GM12878 (cell line): ENCODE data around the gene ZNF80. TPM values are rescaled to one million over a fixed set of nuclear protein-coding genes. Genes with fewer than 3 reads are reported as not detected.
A peak's percentile ranks its signal among the peaks of the same experiment; 100 is the strongest.

ENCODE experiments used
- MEF2B ChIP-seq: fragments of 450-650 bp; IDR thresholded peaks from 2 replicates; pipeline ENCODE4 v1.6.1; 2018; ENCODE audit warnings: mild to moderate bottlenecking, moderate library complexity; ENCODE audit not compliant: partially characterized antibody, poor library complexity, severe bottlenecking
- NFYB ChIP-seq: IDR thresholded peaks from 2 replicates; pipeline ENCODE4 v1.6.1; 2011; ENCODE audit warnings: low read depth, mild to moderate bottlenecking, low read length, improper control_type of control experiment, moderate library complexity; ENCODE audit not compliant: insufficient read depth
- RFX5 ChIP-seq: IDR thresholded peaks from 2 replicates; pipeline ENCODE4 v1.6.1; 2011; ENCODE audit warnings: low read depth, low read length, improper control_type of control experiment
- ZNF384 ChIP-seq: IDR thresholded peaks from 2 replicates; pipeline ENCODE4 v1.6.1; 2012; ENCODE audit warnings: low read depth, mild to moderate bottlenecking, low read length, improper control_type of control experiment, borderline replicate concordance
- ZNF622 ChIP-seq: fragments of 450-650 bp; IDR thresholded peaks from 2 replicates; pipeline ENCODE4 v1.6.1; 2017; ENCODE audit warnings: mild to moderate bottlenecking, inconsistent platforms
- polyA plus RNA-seq, 11 experiments: library from polyadenylated mRNA; depleted of rRNA in 4 of 11; unstranded in 6 of 11; stranded (reverse) in 5 of 11; fragments of >200 nt; fragmentation: Nextera tagmentation in 4 of 11; fragmentation: Illumina TruSeq in 1 of 11; extraction: Ambion mirVana in 4 of 11; extraction: Trizol in 1 of 11; gene quantifications; 1 replicate in 1 of 11; 2 replicates in 10 of 11; pipeline versions ENCODE4 v1.2.1 to v1.2.3, GENCODE V29; 2011 to 2016; ENCODE audit warnings: inconsistent platforms in 2 of 11, missing spikeins in 2 of 11, low read depth in 1 of 11
- total RNA-seq, 4 experiments: library from RNA; depleted of rRNA in 3 of 4; stranded (reverse); fragments of >200 nt in 3 of 4; fragmentation: Illumina TruSeq in 1 of 4; extraction: Trizol in 1 of 4; gene quantifications; 2 replicates each; pipeline versions ENCODE4 v1.2.1 to v1.2.3, GENCODE V29; 2013 to 2021
- TF ChIP-seq, protein P1 (sequence below): IDR thresholded peaks from 2 replicates; pipeline ENCODE4 v1.6.1; 2012; ENCODE audit warnings: mild to moderate bottlenecking, low read depth, low read length
- TF ChIP-seq, protein P2 (sequence below): fragments of 450-650 bp; IDR thresholded peaks from 2 replicates; pipeline ENCODE4 v1.6.1; 2016; ENCODE audit warnings: mild to moderate bottlenecking, moderate library complexity, borderline replicate concordance

Gene ZNF80
- total and polyA plus RNA-seq, 10 of the 15 experiments (the other 5 are each of a cell fraction or from before 2014, with no cell fraction given), result not detected

DNA sequence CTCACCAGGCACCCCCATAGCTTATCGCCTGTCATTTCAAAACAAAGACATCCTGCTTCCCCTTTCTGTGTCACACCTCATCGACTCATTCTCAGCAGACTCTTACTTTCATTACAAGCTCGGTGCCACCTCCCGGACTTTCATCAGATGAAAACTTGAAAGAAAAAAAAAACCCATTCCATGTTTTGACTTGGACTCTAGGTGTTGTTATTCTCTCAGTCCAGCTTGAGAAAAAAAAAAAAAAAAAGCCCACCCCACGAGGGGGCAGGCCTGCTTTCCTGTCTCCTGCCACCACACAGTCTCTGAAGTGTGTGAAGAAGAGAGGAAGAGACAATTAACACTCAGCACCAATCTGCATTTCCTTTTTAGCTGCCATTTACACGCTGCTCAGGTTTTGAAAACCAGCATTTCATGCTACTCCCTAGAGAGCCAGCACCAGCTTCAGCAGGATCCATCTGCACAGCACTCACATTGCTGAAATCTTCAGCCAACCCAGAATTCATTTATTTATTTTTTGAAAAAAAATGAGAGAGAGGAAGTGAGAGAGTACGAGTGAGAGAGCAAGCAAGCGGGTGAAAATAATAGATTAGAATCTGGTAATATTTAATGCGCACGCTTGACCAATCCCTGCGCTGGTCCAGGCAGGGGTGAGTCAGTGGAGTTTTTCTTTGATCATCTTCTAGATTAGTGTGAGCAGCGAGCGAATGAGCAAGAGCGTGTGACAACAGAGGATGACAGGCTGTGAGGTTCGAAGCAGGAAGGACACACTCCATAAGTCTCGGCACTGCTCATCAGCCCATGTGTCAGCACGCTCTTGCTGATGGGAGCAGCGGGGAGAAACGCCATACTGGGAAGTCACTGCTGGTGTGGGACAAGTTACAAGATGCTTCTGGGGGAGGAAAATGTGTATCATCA is 23.5 kb downstream of the ZNF80 start (continued):
- TF ChIP-seq, protein P1, sequence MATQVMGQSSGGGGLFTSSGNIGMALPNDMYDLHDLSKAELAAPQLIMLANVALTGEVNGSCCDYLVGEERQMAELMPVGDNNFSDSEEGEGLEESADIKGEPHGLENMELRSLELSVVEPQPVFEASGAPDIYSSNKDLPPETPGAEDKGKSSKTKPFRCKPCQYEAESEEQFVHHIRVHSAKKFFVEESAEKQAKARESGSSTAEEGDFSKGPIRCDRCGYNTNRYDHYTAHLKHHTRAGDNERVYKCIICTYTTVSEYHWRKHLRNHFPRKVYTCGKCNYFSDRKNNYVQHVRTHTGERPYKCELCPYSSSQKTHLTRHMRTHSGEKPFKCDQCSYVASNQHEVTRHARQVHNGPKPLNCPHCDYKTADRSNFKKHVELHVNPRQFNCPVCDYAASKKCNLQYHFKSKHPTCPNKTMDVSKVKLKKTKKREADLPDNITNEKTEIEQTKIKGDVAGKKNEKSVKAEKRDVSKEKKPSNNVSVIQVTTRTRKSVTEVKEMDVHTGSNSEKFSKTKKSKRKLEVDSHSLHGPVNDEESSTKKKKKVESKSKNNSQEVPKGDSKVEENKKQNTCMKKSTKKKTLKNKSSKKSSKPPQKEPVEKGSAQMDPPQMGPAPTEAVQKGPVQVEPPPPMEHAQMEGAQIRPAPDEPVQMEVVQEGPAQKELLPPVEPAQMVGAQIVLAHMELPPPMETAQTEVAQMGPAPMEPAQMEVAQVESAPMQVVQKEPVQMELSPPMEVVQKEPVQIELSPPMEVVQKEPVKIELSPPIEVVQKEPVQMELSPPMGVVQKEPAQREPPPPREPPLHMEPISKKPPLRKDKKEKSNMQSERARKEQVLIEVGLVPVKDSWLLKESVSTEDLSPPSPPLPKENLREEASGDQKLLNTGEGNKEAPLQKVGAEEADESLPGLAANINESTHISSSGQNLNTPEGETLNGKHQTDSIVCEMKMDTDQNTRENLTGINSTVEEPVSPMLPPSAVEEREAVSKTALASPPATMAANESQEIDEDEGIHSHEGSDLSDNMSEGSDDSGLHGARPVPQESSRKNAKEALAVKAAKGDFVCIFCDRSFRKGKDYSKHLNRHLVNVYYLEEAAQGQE, result no peak
- TF ChIP-seq NFYB (no peak), RFX5 (no peak), ZNF384 (peak; percentile 80), MEF2B (peak; percentile 94), ZNF622 (no peak)
- TF ChIP-seq, protein P2, sequence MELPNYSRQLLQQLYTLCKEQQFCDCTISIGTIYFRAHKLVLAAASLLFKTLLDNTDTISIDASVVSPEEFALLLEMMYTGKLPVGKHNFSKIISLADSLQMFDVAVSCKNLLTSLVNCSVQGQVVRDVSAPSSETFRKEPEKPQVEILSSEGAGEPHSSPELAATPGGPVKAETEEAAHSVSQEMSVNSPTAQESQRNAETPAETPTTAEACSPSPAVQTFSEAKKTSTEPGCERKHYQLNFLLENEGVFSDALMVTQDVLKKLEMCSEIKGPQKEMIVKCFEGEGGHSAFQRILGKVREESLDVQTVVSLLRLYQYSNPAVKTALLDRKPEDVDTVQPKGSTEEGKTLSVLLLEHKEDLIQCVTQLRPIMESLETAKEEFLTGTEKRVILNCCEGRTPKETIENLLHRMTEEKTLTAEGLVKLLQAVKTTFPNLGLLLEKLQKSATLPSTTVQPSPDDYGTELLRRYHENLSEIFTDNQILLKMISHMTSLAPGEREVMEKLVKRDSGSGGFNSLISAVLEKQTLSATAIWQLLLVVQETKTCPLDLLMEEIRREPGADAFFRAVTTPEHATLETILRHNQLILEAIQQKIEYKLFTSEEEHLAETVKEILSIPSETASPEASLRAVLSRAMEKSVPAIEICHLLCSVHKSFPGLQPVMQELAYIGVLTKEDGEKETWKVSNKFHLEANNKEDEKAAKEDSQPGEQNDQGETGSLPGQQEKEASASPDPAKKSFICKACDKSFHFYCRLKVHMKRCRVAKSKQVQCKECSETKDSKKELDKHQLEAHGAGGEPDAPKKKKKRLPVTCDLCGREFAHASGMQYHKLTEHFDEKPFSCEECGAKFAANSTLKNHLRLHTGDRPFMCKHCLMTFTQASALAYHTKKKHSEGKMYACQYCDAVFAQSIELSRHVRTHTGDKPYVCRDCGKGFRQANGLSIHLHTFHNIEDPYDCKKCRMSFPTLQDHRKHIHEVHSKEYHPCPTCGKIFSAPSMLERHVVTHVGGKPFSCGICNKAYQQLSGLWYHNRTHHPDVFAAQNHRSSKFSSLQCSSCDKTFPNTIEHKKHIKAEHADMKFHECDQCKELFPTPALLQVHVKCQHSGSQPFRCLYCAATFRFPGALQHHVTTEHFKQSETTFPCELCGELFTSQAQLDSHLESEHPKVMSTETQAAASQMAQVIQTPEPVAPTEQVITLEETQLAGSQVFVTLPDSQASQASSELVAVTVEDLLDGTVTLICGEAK, result no peak
